Psoas muscle (tissue), 8 donors: ENCODE data around the gene ATXN10. TPM values are rescaled to one million over a fixed set of nuclear protein-coding genes. Genes with fewer than 3 reads are reported as not detected.

Experiments
- ATAC-seq, 4 donors: fragments of 200-7000 bp; cut with Tn5 transposase; one replicate each; pipeline ENCODE4 v1.9.1; 2020; ENCODE audit warnings: moderate library complexity in 3 of 4, mild to moderate bottlenecking in 2 of 4
- DNase-seq, 2 donors: peaks; one replicate each; pipeline ENCODE4 v3.0.0-alpha.2; 2020
- H3K27ac ChIP-seq: fragments of 200-600 bp; one replicate; pipeline ENCODE4 v1.8.0; 2022
- H3K27me3 ChIP-seq, 3 donors: fragments of 200-600 bp in 1 of 3; one replicate each; pipeline versions ENCODE4 v1.6.1 to v1.8.0; 2013 to 2022; ENCODE audit warnings: low read length in 2 of 3, mild to moderate bottlenecking in 2 of 3, moderate library complexity in 1 of 3; ENCODE audit not compliant: insufficient read depth in 3 of 3
- H3K36me3 ChIP-seq, 2 donors: fragments of 200-600 bp in 1 of 2; one replicate each; pipeline versions ENCODE4 v1.6.1 to v1.8.0; 2013 to 2022; ENCODE audit warnings: low read depth in 1 of 2, mild to moderate bottlenecking in 1 of 2, moderate library complexity in 1 of 2; ENCODE audit not compliant: insufficient read depth in 1 of 2
- H3K4me1 ChIP-seq: fragments of 200-600 bp; one replicate; pipeline ENCODE4 v1.8.0; 2022
- H3K4me3 ChIP-seq: fragments of 200-600 bp; one replicate; pipeline ENCODE4 v1.8.0; 2022; ENCODE audit warnings: mild to moderate bottlenecking
- H3K9me3 ChIP-seq: fragments of 200-600 bp; one replicate; pipeline ENCODE4 v1.8.0; 2022
- CTCF ChIP-seq: fragments of 200-600 bp; IDR thresholded peaks from one replicate; pipeline ENCODE4 v1.8.0; 2022; ENCODE audit warnings: antibody characterized with exemption
- WGBS, 3 donors: extraction: QIAGEN DNeasy Blood & Tissue Kit; methylation state at CpG; one replicate each; pipeline versions ENCODE4 v1.1.6 to v1.1.7; 2013; 5-methylcytosine and 5-hydroxymethylcytosine counted together
- intact Hi-C, 2 donors: fragments of 100-400 bp; cut with DNase I; formaldehyde crosslinking; loops; one replicate each; pipeline versions ENCODE4 v1.11.0 to v1.14.2; 2022
- polyA plus RNA-seq, 3 donors: library from polyadenylated mRNA; stranded (reverse); fragments of 200-250 nt; gene quantifications; one replicate each; pipeline ENCODE4 v1.2.3, GENCODE V29; 2013
- total RNA-seq, 4 donors: library from RNA; stranded (reverse); fragmentation: NEBNext Ultra II Directional in 2 of 4; extraction: Animal tissue kit (Norgen Biotek cat#: 25700) in 2 of 4; gene quantifications; one replicate each; pipeline versions ENCODE4 v1.2.1 to v1.2.4, GENCODE V29; 2021 to 2023
- donor health status: healthy with polysubstance abuse.
- donor health status: DM: no; HTN: no; CAD: no; lungs with moderate emphysema.
- donor health status: Bipolar disorder and iron deficiency.
- donor health status: healthy.
- donor health status: DM: yes; HTN: yes; CAD: no.
- donor health status: DM: no; HTN: no; CAD: no.
- donor health status: DM: no; HTN: no; CAD: no.
- donor health status: DM: yes; HTN: yes; CAD: no.

Gene ATXN10
- total and polyA plus RNA-seq, 7 donors: 57.7 to 173 (median 115) TPM

- H3K9me3 ChIP-seq: no peaks in the 10 kb centered on the region
- peaks cover 1% of the 10 kb centered on the region for H3K4me1 ChIP-seq
- DNase-seq (peak in 1 of 2 donors; percentile 25), ATAC-seq (peak in 2 of 4 donors; percentile 19 to 33)
- no peaks in the 10 kb centered on the region for H3K36me3 ChIP-seq
- intact Hi-C loops: no loop called here
- H3K27me3 ChIP-seq: no peaks in the 10 kb centered on the region
- TF ChIP-seq CTCF: no peak
- H3K27ac ChIP-seq: no peak overlapping the region
- no peak overlapping the region for H3K4me3 ChIP-seq
- 80 to 96% (median 88%) methylated on average over 10 of the region's 10 CpGs for WGBS, 3 donors
Measured at GRCh38 chr22:45763236-45763624, 91.6 kb downstream of the ATXN10 start.

- no peaks in the 10 kb centered on the region for H3K9me3 ChIP-seq
- 63 to 72% (median 66%) methylated on average over 3 of the region's 3 CpGs for WGBS, 3 donors
- H3K4me1 ChIP-seq: peaks cover 27% of the 10 kb centered on the region
- no peak for ATAC-seq
- no peak for DNase-seq
- no peaks in the 10 kb centered on the region for H3K27me3 ChIP-seq
- no peak for TF ChIP-seq CTCF
- no peak overlapping the region for H3K27ac ChIP-seq
- intact Hi-C loops: no loop called here
- H3K4me3 ChIP-seq: no peak overlapping the region
- H3K36me3 ChIP-seq: no peaks in the 10 kb centered on the region
Measured at GRCh38 chr22:45768490-45768889, 96.9 kb downstream of the ATXN10 start.

GRCh38 chr22:45769569-45770210, 98.1 kb downstream of the ATXN10 start:
- peaks cover 33% of the 10 kb centered on the region for H3K4me1 ChIP-seq
- H3K9me3 ChIP-seq: no peaks in the 10 kb centered on the region
- intact Hi-C loops: no loop called here
- no peak for TF ChIP-seq CTCF
- 24 to 45% (median 29%) methylated on average over 3 of the region's 3 CpGs for WGBS, 3 donors
- DNase-seq (peak in 1 of 2 donors; percentile 67), ATAC-seq (peak; percentile 67 to 92 (median 84))
- no peaks in the 10 kb centered on the region for H3K27me3 ChIP-seq
- peak overlapping the region; percentile 14 for H3K27ac ChIP-seq
- no peak overlapping the region for H3K4me3 ChIP-seq
- no peaks in the 10 kb centered on the region for H3K36me3 ChIP-seq

GRCh38 chr22:45770506-45770905, 98.9 kb downstream of the ATXN10 start:
- H3K36me3 ChIP-seq: no peaks in the 10 kb centered on the region
- no peaks in the 10 kb centered on the region for H3K9me3 ChIP-seq
- no peak for TF ChIP-seq CTCF
- WGBS, 3 donors: 70 to 91% (median 72%) methylated on average over 4 of the region's 4 CpGs
- H3K27ac ChIP-seq: no peak overlapping the region
- no peak for DNase-seq
- peaks cover 33% of the 10 kb centered on the region for H3K4me1 ChIP-seq
- H3K4me3 ChIP-seq: no peak overlapping the region
- intact Hi-C loops: no loop called here
- ATAC-seq: no peak
- no peaks in the 10 kb centered on the region for H3K27me3 ChIP-seq

- intact Hi-C loops: no loop called here
- Histone ChIP-seq H3K9me3 (no peaks in the 10 kb centered on the region), H3K27me3 (no peaks in the 10 kb centered on the region), H3K4me1 (peaks cover 33% of the 10 kb centered on the region), H3K27ac (no peak overlapping the region), H3K4me3 (no peak overlapping the region), H3K36me3 (no peaks in the 10 kb centered on the region)
- no peak for DNase-seq
- TF ChIP-seq CTCF: no peak
- 92 to 97% (median 94%) methylated on average over 3 of the region's 3 CpGs for WGBS, 3 donors
- no peak for ATAC-seq
Measured at GRCh38 chr22:45771057-45771456, 99.4 kb downstream of the ATXN10 start.
